ENCODE measurements around the gene PLCG1.

Gene PLCG1

GRCh38 chr20:41163821-41164220 is 26.5 kb downstream of the PLCG1 start:
- no peak for DNase-seq (ENCODE audit: low spot score)
- TF ChIP-seq CTCF (IDR thresholded peaks at IDR 0.05; ENCODE audit: extremely low read depth, missing control alignments): no peak

- no peak for TF ChIP-seq CTCF (IDR thresholded peaks at IDR 0.05; ENCODE audit: extremely low read depth, missing control alignments)
- DNase-seq (ENCODE audit: low spot score): no peak
Measured at GRCh38 chr20:41165001-41165882, 27.9 kb downstream of the PLCG1 start.

GRCh38 chr20:41166201-41167117 is 29.1 kb downstream of the PLCG1 start:
- no peak for TF ChIP-seq CTCF (IDR thresholded peaks at IDR 0.05; ENCODE audit: extremely low read depth, missing control alignments)
- no peak for DNase-seq (ENCODE audit: low spot score)

- DNase-seq (ENCODE audit: low spot score): no peak
- no peak for TF ChIP-seq CTCF (IDR thresholded peaks at IDR 0.05; ENCODE audit: extremely low read depth, missing control alignments)
Measured at GRCh38 chr20:41167118-41167470, 29.8 kb downstream of the PLCG1 start.

- TF ChIP-seq CTCF (IDR thresholded peaks at IDR 0.05; ENCODE audit: extremely low read depth, missing control alignments): no peak
- no peak for DNase-seq (ENCODE audit: low spot score)
Measured at GRCh38 chr20:41167481-41168253, 30.3 kb downstream of the PLCG1 start.

GRCh38 chr20:41168281-41169161 is 31.2 kb downstream of the PLCG1 start:
- no peak for TF ChIP-seq CTCF (IDR thresholded peaks at IDR 0.05; ENCODE audit: extremely low read depth, missing control alignments)
- DNase-seq (ENCODE audit: low spot score): no peak

Data from GM20000 (cell line).